HG03469 (cell line): ENCODE measurements around the gene NEK11.
A peak's percentile ranks its signal among the peaks of the same experiment; 100 is the strongest.
"Not testable (repeated sequence)": the region's sequence is repeated elsewhere in the genome, so short reads cannot be mapped to it uniquely, and the experiment has no call there.

ENCODE experiments used
- ATAC-seq: cut with Tn5 transposase; IDR thresholded peaks from one replicate; pipeline ENCODE4 v1.9.1; 2021; ENCODE audit warnings: mild to moderate bottlenecking, moderate library complexity, moderate number of reproducible peaks; ENCODE audit not compliant: unreplicated experiment

NEK11 gene

DNA sequence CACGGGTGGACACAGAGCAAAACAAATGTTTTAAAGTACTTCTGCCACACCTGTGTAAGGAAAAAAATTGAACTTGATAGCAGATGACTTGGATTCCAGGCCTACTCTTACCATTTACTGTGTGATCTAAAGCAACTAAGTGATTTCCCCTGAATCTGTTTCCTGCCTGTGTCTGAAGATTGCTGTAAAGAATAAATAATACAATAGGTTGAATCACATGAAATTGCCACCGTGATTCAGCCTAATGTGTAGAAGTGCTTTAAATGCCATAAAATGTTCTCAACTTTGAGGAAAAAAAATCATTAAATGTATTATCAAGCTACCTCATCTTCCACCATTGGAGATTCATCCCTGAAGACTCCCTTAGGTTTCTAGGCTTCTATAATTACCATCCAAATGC, 327.3 kb downstream of the NEK11 start:
- no peak for ATAC-seq

DNA sequence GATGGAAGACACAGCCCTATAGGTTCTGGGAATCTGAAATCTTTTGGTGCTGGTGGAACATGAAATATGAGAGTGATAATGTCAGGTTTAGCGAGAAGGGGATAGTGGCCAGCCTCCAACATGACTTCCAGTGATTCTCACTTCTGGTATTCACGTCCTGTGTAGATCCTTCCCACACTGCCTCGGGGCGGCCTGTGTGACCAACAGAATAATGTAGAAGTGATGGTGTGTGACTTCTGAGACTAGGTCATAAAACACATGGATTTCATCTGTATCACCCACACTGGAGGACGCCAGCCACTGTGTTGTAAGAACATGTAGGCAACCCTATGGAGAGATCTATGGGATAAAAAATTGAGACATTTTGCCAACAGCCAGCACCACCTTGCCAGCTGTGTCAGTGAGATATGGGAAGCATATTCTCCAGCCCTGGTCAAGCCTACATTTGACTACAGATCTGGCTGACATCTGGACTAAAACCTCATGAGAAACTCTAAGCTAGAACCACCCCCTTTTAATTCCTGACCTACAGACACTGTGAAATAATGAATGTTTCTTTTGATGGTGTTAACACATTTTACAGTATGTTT, 329.4 kb downstream of the NEK11 start:
- no peak for ATAC-seq

DNA sequence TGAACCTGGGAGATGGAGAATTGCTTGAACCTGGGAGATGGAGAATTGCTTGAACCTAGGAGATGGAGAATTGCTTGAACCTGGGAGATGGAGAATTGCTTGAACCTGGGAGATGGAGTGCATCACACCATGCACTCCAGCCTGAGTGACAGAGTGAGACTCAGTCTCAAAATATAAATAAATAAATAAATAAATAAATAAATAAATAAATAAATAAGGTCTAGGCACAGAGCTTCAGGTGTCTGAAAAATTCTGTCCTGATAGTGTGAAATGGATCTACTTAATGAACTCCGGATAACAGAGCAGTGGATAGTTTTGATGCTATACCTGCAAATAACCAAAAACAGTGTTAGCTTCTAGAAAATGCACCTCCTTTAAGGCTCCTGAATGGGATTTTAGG, 330.6 kb downstream of the NEK11 start:
- ATAC-seq, result no peak

DNA sequence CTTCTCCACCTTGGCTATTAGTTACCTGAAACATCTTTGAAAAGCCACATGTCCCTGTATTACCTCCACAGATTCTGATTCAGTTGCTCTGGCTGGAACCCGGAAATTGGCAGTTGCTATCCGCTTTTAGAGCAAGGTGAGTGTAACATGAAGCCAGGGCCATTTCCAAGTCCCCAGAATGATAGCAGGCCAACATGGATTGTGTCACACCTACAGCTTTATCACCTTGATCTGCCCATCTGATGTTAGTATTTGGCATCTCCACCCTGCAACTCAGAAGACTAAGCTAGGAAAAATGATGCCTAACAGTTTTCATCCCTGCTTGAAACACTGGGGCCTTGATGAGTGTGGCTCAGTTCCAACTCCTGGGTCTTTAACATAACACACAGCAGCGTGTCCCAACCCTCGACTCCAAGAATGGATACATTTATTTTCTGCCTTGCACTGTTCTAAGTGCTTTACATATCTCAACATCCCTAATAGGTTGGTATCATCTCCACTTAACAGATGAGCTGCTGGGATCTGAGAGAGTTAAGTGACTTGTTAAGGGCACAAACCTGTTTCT, 333.6 kb downstream of the NEK11 start:
- ATAC-seq, result no peak

DNA sequence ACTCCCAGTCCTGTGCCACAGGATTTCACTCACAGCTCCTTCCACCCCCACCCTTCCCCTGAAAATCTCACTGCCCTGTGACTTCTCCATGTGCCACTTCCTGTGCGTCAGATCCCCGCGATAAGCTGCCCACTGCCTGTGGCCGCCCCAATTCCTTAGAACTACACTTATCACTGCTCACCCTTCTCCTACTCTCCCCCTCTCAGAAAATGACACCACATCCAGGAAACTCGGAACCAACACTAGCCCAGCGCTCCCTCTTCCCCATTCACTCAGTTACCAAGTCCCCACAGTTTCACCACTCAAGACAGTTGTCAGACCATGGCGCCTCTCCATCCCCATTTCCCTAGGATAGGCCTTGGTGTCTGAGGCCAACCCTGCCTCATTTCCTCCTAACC, 334.4 kb downstream of the NEK11 start:
- not testable (repeated sequence) for ATAC-seq

DNA sequence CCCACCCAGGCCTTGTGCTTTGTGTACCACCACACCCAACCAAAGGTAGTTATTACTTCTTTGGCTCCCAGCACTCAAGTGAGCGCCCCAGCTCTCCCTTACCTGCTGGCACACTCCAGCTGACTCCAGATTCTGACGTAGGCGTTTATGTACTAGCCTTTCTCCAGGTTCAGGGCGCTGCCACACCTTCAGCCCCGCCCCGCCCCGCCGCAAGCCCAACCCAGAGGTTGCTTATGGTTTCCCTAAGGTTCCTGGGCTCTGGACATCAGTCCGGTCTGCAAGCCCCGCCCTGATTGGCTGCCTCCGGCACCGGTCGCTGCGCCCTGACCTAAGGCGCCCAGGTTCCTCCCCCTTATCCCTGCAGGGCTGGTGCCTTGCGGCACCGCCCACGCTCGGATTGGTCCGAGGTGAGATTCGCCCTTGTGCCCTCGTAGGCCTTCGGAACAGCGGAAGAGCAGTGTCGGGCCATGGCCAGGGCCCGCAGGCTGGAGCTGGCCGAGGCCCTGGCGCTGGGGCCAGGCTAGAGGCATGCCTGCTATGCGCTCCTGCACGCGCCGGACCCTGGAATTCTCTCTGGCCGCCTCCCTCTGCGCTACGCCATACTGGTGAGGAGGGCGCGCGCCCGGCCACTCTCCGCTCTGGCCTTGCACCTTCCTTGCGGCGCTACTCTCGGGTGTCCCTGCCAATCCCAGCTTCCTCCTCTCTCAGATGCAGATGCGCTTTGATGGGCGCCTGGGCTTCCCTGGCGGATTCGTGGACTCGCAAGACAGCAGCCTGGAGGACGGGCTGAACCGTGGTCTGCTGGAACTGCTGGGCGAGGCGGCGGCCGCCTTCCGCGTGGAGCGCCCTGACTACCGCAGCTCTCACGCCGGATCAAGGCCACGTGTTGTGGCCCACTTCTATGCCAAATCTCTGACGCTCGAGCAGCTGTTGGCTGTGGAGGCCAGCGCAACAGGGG, 335.1 kb downstream of the NEK11 start:
- ATAC-seq, result peak; percentile 82

DNA sequence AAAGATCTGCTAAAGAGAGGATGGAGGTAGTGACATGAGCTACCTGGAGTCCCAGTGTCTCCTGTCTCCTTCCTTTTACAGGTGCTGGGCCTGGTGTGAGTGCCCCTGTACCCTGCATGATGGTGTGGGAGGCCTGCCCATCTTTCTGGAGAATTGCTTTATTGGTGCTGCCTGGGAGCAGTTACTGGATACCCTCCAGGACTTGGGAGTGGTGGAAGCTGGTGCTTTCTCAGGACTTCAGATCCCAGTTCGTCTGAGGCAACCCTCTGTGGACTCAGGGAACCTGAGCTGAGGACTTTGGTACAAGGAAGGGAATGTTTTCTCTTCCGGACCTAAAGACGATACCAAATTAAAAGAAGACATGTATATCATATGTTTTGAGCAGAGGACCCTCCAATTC, 336.6 kb downstream of the NEK11 start:
- ATAC-seq, result no peak

DNA sequence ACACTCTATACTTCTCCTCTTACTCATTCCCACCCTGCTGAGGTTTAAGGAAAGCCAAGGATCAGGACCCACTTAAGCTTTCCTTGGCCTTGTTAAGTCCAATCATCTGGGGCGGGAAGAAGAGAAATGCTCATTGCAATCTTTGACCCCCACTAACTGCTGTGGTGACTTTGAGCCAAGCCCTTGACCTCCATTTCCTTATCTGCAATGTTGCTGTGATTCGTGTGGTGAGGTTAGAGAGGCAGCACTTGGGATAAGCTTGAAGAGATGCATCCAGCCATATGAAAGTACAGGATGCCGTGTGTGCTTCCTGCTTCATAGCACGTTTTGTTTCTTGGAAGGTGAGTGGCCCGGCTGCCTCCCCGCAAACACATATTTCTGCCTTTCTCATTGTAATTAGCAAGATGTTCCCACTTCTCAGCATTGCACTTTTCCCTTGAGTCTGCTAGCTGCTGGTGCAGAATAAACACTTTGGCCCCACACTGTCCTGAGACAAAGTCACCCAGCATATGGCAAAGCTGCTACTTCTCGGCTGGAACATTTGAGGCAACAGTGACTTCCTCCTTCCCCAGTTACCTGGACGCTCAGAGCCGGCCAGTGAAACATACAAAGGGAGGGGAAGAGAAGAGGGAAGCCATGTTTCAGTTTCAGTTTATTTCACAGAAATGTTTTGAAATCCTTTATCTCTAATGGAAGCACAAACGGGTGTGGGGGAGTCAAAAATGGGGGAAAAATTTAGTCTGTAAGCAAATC, 344.4 kb downstream of the NEK11 start:
- no peak for ATAC-seq

DNA sequence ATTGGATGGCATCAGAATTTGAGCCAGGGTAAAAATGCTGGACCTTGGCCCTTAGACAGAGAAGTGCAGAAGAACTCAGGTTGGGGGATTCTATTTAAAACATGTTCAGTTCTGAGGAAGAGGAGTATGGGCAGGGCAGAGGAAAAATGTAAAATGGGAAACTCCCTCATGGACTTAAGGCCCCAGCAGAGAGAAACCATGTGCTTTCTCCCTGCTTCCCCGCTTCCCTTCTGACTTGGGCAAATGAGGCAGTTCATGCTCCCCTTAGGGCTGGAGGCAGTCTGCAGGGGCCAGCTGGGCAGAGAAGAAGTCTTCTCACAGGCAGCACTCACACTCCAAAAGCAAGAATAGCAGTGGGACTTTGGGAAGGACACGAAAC, 345.0 kb downstream of the NEK11 start:
- ATAC-seq, result no peak

DNA sequence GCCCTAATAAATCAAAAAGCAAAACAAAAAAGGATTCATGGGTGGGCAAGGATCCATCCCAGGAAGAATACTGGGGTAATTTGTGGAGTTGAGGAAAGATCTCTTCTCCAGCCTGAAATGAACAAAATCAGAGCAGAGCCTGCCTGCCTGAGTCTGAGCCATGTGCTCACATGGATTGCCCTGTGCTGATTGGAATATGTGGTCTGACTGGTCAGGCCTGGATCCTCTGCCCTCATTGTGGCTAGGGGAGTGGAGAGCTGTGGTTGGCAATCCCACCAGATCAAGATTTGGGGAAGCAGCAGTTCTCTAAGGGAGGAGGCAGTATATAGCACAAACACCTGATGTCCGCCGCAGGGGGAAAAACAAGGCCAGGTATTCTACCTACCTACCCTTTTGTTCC, 348.1 kb downstream of the NEK11 start:
- no peak for ATAC-seq

DNA sequence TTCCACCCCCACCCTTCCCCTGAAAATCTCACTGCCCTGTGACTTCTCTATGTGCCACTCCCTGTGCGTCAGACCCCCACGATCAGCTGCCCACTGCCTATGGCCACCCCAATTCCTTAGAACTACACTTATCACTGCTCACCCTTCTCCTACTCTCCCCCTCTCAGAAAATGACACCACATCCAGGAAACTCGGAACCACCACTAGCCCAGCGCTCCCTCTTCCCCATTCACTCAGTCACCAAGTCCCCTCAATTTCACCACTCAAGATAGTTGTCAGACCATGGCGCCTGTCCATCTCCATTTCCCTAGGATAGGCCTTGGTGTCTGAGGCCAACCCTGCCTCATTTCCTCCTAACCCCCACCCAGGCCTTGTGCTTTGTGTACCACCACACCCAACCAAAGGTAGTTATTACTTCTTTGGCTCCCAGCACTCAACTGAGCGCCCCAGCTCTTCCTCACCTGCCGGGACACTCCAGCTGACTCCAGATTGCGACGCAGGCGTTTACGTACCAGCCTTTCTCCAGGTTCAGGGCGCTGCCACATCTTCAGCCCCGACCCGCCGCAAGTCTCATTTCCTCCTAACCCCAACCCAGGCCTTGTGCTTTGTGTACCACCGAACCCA, 354.3 kb downstream of the NEK11 start:
- not testable (repeated sequence) for ATAC-seq

DNA sequence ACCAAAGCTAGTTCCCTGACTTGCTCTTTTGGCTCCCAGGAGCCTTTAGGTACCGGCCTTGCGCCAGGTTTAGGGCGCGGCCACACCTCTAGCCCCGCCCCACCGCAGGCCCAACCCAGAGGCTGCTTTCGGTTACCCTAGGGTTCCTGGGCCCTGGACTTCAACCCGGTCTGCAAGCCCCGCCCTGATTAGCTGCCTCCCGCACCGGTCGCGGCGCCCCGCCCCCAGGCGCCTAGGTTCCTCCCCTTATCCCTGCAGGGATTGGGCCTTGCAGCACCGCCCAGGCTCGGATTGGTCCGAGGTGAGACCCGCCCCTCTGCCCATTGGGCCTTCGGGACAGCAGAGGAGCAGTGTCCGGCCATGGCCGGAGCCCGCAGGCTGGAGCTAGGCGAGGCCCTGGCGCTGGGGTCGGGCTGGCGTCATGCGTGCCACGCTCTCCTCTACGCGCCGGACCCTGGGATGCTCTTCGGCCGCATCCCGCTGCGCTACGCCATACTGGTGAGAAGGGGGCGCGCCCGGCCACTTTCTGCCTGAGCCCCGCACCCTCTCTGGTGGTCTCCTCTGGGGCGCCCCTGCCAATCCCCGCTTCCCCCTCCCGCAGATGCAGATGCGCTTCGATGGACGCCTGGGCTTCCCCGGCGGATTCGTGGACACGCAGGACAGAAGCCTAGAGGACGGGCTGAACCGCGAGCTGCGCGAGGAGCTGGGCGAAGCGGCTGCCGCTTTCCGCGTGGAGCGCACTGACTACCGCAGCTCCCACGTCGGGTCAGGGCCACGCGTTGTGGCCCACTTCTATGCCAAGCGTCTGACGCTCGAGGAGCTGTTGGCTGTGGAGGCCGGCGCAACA, 355.0 kb downstream of the NEK11 start, which contains the start of gene NUDT16:
Gene NUDT16 (plus strand): TSS at position 330 of the 847 bp plus-strand sequence. CDS start 31 bp downstream, at position 361.
- ATAC-seq, result peak; percentile 99

DNA sequence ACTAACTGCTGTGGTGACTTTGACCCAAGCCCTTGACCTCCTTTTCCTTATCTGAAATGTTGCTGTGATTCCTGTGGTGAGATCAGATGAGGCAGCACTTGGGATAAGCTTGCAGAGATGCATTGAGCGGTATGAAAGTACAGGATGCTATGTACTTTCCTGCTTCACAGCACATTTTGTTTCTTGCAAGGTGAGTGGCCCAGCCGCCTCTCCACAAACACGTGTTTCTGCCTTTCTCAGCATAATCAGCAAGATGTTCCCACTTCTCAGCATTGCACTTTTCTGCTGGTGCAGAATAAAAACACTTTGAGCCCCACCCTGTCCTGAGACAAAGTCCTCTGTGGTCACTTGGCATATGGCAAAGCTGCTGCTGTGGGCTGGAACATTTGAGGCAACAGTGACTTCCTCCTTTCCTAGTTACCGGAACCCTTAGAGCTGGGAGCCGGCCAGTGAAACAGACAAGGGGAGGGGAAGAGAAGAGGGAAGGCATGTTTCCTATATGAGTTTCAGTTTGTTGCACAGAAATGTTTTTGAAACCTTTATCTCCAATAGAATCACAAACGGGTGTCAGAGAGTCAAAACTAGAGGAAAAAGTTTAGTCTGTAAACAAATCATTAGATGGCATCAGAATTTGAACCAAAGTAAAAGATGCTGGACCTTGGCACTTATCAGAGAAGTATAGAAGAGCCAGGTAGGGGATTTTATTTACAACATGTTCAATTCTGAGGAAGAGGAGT, 359.9 kb downstream of the NEK11 start:
- no peak for ATAC-seq

DNA sequence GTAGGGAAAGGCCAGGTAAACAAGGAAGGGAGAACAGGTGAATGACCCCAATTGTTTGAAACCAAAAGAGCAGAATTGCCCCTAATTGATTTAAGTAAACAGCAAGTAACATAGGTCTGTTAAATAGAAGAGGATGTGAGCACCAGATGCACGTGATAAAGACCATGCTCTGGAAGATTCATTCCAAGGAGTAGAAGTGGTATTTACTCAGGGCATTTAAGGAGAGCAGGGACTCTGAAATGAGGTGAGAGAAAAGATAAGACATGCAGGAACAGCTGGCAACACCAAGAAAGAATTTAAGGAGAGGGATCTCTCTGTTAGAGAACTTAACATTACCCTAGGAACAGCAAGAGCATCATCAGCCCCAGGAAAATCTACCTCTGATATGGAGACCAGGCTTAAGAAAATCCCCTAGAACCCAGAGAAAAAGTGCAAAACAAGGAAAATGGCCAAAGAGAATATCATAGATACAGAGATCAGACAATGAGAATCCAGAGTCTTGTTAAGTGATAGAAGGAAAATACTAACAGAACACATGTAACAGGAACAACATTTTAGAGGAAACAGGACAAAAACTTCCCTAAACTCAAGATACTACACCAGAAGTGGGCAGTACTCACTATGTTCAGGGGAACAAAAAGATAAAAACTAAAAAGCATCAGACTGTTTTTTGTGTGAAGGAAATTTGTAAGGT, 361.3 kb downstream of the NEK11 start:
- no peak for ATAC-seq

DNA sequence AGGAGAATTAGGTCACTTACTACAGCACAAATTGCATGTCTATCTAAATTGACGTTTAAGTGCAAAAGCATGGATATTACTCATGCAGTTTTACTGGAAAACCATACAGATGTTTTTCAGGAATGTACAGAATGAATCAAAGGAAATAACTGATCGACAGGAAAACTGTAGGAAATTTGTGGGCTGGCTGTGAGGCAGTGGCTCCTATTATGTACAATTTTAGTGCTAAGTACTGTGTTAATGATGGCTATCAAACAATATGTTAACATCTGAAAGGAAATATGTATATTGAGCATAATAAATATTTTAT, 361.8 kb downstream of the NEK11 start:
- no peak for ATAC-seq

DNA sequence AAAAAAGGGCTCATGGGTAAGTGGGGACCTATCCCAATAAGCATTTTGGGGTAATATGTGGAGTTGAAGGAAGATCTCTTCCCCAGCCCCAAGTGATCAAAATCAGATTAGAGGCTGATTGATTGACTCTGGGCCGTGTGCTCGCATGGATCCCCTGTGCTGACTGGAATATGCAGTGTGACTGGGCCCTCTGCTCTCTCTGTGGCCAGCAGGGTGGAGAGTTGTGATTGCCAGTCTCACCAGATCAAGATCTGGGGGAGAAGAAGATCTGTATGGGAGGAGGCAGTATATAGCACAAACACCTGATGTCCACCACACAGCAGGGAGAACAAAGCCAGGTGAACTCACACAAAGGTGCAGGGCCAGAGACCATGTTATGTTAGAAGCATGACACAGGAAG, 363.7 kb downstream of the NEK11 start:
- ATAC-seq, result no peak

DNA sequence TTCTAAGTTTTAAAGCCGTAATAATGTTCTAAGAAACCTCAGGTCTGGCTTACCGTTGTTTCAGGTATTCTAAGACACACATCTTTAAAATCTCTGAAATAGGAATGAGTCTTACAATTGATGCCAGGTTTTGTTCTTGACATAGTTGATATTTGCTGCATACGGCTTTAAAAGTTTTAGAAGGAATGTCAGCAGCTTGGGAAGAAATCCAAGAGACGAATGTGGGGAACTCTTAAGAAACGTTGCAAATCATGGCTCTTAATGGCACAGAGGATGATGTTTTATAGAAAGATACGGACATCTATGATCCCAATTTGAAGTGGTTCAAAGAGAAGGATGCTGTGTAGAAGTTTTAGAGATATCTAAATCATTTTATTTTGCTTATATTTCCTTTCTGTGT, 366.4 kb downstream of the NEK11 start:
- ATAC-seq, result no peak

DNA sequence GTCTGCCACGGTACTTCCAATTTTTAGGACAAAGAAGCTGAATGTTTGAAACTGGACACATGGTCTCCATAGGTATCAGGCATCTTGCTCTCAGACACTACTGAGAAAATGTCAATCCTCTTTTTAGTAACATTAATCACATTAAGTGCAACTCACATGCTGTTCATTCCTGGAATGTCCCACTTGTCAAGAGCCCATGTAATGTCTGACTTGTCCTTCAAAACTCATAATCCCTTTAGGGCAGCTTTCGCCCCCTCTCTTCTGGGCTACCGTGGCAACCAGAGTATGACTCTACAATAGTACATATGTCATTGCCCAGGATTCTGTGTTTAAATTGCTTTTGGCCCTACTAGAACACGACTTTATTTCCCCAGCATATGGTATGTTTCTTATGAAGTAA, 367.2 kb downstream of the NEK11 start:
- no peak for ATAC-seq

DNA sequence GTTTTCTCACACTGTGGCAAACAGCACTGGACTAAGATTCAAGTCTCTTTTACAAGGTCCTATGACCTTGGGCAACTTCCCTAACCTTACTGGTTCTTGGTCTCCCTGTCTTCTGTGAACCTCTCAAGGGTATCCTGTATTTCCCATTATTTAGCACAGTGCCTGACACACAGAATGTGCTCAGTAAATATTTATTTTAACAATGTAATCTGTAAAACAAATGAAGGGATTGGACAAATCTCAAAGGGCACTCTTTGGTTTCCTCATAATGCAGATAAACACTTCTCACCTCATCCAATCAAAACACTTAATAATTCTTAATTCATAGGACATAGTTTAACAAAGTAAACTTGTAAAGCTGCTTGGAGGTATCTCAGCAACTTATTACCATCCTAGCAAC, 367.7 kb downstream of the NEK11 start:
- ATAC-seq, result no peak
